GM19328 (cell line): ENCODE results near the gene SNX19.
A peak's percentile ranks its signal among the peaks of the same experiment; 100 is the strongest.

Source experiments
- ATAC-seq: cut with Tn5 transposase; IDR thresholded peaks from one replicate; pipeline ENCODE4 v1.9.1; 2021; ENCODE audit warnings: mild to moderate bottlenecking, moderate library complexity; ENCODE audit not compliant: unreplicated experiment

Gene SNX19

GRCh38 chr11:130906616-130907015 is 9.7 kb downstream of the SNX19 start:
- ATAC-seq: no peak

GRCh38 chr11:130905512-130905911 is 10.8 kb downstream of the SNX19 start:
- ATAC-seq: no peak

GRCh38 chr11:130904380-130904779 is 11.9 kb downstream of the SNX19 start:
- no peak for ATAC-seq

- ATAC-seq: no peak
Measured at GRCh38 chr11:130902380-130902779, 13.9 kb downstream of the SNX19 start.

- ATAC-seq: no peak
Measured at GRCh38 chr11:130899106-130899505, 17.2 kb downstream of the SNX19 start.

GRCh38 chr11:130897262-130898182 is 18.8 kb downstream of the SNX19 start:
- ATAC-seq: no peak

- ATAC-seq: peak; percentile 64
Measured at GRCh38 chr11:130894322-130895025, 21.8 kb downstream of the SNX19 start.

GRCh38 chr11:130892861-130893260 is 23.4 kb downstream of the SNX19 start:
- no peak for ATAC-seq

GRCh38 chr11:130891326-130891725 is 25.0 kb downstream of the SNX19 start:
- ATAC-seq: no peak

GRCh38 chr11:130890039-130890745 is 26.1 kb downstream of the SNX19 start:
- ATAC-seq: no peak

GRCh38 chr11:130888790-130889189 is 27.5 kb downstream of the SNX19 start:
- no peak for ATAC-seq

- no peak for ATAC-seq
Measured at GRCh38 chr11:130886704-130887103, 29.6 kb downstream of the SNX19 start.

GRCh38 chr11:130882138-130882551 is 34.1 kb downstream of the SNX19 start:
- no peak for ATAC-seq

- no peak for ATAC-seq
Measured at GRCh38 chr11:130881475-130882137, 34.7 kb downstream of the SNX19 start.

GRCh38 chr11:130879836-130880235 is 36.4 kb downstream of the SNX19 start:
- ATAC-seq: no peak

- no peak for ATAC-seq
Measured at GRCh38 chr11:130876931-130877915, 39.1 kb downstream of the SNX19 start.

GRCh38 chr11:130876100-130876499 is 40.2 kb downstream of the SNX19 start:
- ATAC-seq: no peak

GRCh38 chr11:130874955-130875531 is 41.2 kb downstream of the SNX19 start:
- no peak for ATAC-seq

GRCh38 chr11:130874396-130874795 is 41.9 kb downstream of the SNX19 start:
- ATAC-seq: no peak
